ENCODE results near the gene RNF169. TPM values are rescaled to one million over a fixed set of nuclear protein-coding genes. Genes with fewer than 3 reads are reported as not detected.

RNF169 gene
- polyA plus RNA-seq, 1 experiment: 4.5 TPM

- Histone ChIP-seq H3K36me3 (ENCODE audit: control insufficient read depth, insufficient read depth, low read length) (no peaks in the 10 kb centered on the region), H3K4me3 (ENCODE audit: low read depth, low read length) (no peak overlapping the region), H3K27me3 (ENCODE audit: control insufficient read depth, insufficient read depth, low read length) (peaks cover 25% of the 10 kb centered on the region)
- POLR2A ChIA-PET: no interaction called here
- CTCF ChIA-PET: interaction anchor here (2.2 to 2.5 kb wide), 3 partner anchors 8 to 33 kb away, joined by 9 to 22 read pairs (median 10); no protein-coding TSS in a partner anchor
- no peak for TF ChIP-seq CTCF (IDR thresholded peaks at IDR 0.05; ENCODE audit: insufficient read depth, low read depth, low read length)
- DNase-seq (ENCODE audit: low read depth): no peak
Measured at GRCh38 chr11:74736031-74736430, 12.6 kb upstream of the RNF169 start.

GRCh38 chr11:74739546-74740270, 8.9 kb upstream of the RNF169 start:
- Histone ChIP-seq H3K4me3 (ENCODE audit: low read depth, low read length) (no peak overlapping the region), H3K36me3 (ENCODE audit: control insufficient read depth, insufficient read depth, low read length) (no peaks in the 10 kb centered on the region), H3K27me3 (ENCODE audit: control insufficient read depth, insufficient read depth, low read length) (peaks cover 9% of the 10 kb centered on the region)
- ChIA-PET CTCF (interaction anchor here (0.6 to 4.3 kb wide), 43 partner anchors 9 to 605 kb away, joined by 3 to 50 read pairs (median 5); partner anchors contain the start of genes LIPT2, POLD3 and RNF169), POLR2A (no interaction called here)
- no peak for DNase-seq (ENCODE audit: low read depth)
- TF ChIP-seq CTCF (IDR thresholded peaks at IDR 0.05; ENCODE audit: insufficient read depth, low read depth, low read length): peak; percentile 91

- no peak for DNase-seq (ENCODE audit: low read depth)
- no peak for TF ChIP-seq CTCF (IDR thresholded peaks at IDR 0.05; ENCODE audit: insufficient read depth, low read depth, low read length)
- H3K36me3 ChIP-seq (ENCODE audit: control insufficient read depth, insufficient read depth, low read length): no peaks in the 10 kb centered on the region
- ChIA-PET POLR2A (no interaction called here), CTCF (interaction anchor here (0.7 to 1.4 kb wide), 2 partner anchors 130 to 131 kb away, joined by 3 to 4 read pairs; no protein-coding TSS in a partner anchor)
- H3K4me3 ChIP-seq (ENCODE audit: low read depth, low read length): no peak overlapping the region
- H3K27me3 ChIP-seq (ENCODE audit: control insufficient read depth, insufficient read depth, low read length): peaks cover 4% of the 10 kb centered on the region; the same call in 1 of the 2 replicates
Measured at GRCh38 chr11:74742070-74742469, 6.6 kb upstream of the RNF169 start.

GRCh38 chr11:74743640-74744039, 5.0 kb upstream of the RNF169 start:
- no peak for TF ChIP-seq CTCF (IDR thresholded peaks at IDR 0.05; ENCODE audit: insufficient read depth, low read depth, low read length)
- Histone ChIP-seq H3K36me3 (ENCODE audit: control insufficient read depth, insufficient read depth, low read length) (no peaks in the 10 kb centered on the region), H3K27me3 (ENCODE audit: control insufficient read depth, insufficient read depth, low read length) (no peaks in the 10 kb centered on the region), H3K4me3 (ENCODE audit: low read depth, low read length) (no peak overlapping the region)
- ChIA-PET POLR2A (no interaction called here), CTCF (interaction anchor here (0.7 to 2.3 kb wide), 8 partner anchors 8 to 290 kb away, joined by 3 to 10 read pairs (median 4); partner anchors contain the start of gene CHRDL2)
- DNase-seq (ENCODE audit: low read depth): no peak

- H3K36me3 ChIP-seq (ENCODE audit: control insufficient read depth, insufficient read depth, low read length): no peaks in the 10 kb centered on the region
- no peak for DNase-seq (ENCODE audit: low read depth)
- no peak for TF ChIP-seq CTCF (IDR thresholded peaks at IDR 0.05; ENCODE audit: insufficient read depth, low read depth, low read length)
- ChIA-PET POLR2A (no interaction called here), CTCF (interaction anchor here (0.7 to 2.3 kb wide), 8 partner anchors 9 to 291 kb away, joined by 3 to 10 read pairs (median 4); partner anchors contain the start of gene CHRDL2)
- no peaks in the 10 kb centered on the region for H3K27me3 ChIP-seq (ENCODE audit: control insufficient read depth, insufficient read depth, low read length)
- no peak overlapping the region for H3K4me3 ChIP-seq (ENCODE audit: low read depth, low read length)
Measured at GRCh38 chr11:74744277-74744676, 4.4 kb upstream of the RNF169 start.

All from BJ (cell line).